A673 (cell line): ENCODE results near the gene SNED1. TPM values are rescaled to one million over a fixed set of nuclear protein-coding genes. Genes with fewer than 3 reads are reported as not detected.

Source experiments
- BruUV-seq: library from RNA; stranded (reverse); fragments of 400-500 nt; replicated peaks from 2 replicates; lab custom pipeline; 2021; lab: Mats Ljungman, UMichigan
- CTCF ChIA-PET: fragments of 300-600 bp; sonication (Branson Sonifier 250); formaldehyde crosslinking; loops from one replicate; lab custom pipeline; 2022; ENCODE audit warnings: antibody characterized with exemption; lab: Charles Lee
- POLR2A ChIA-PET: fragments of 300-600 bp; sonication (Branson Sonifier 250); formaldehyde crosslinking; loops from one replicate; lab custom pipeline; 2022; ENCODE audit warnings: antibody characterized with exemption; ENCODE audit not compliant: low non-redundant PET; lab: Charles Lee
- DNase-seq: peaks from one replicate; pipeline ENCODE4 v3.0.0-alpha.2; 2015; ENCODE audit warnings: low spot score
- H3K27ac ChIP-seq: fragments of 200-600 bp; sonication (generic); 2 replicates; pipeline ENCODE4 v1.5.1; 2016; ENCODE audit warnings: mixed run types, low read depth, mild to moderate bottlenecking, mixed read lengths, antibody characterized with exemption, low read length; ENCODE audit not compliant: poor library complexity, severe bottlenecking
- H3K27me3 ChIP-seq: fragments of 200-600 bp; sonication (generic); replicated peaks from 2 replicates; pipeline ENCODE4 v1.6.1; 2017; ENCODE audit warnings: mixed run types, low read depth, mild to moderate bottlenecking, mixed read lengths, antibody characterized with exemption, low read length; ENCODE audit not compliant: insufficient read depth, poor library complexity
- H3K36me3 ChIP-seq: fragments of 200-600 bp; sonication (generic); 2 replicates; pipeline ENCODE4 v1.6.1; 2016; ENCODE audit warnings: mixed run types, mild to moderate bottlenecking, mixed read lengths, antibody characterized with exemption, low read length; ENCODE audit not compliant: insufficient read depth, poor library complexity, severe bottlenecking
- H3K4me1 ChIP-seq: fragments of 200-600 bp; sonication (generic); 2 replicates; pipeline ENCODE4 v1.6.1; 2017; ENCODE audit warnings: mixed run types, mild to moderate bottlenecking, mixed read lengths, antibody characterized with exemption, low read length; ENCODE audit not compliant: insufficient read depth, poor library complexity, severe bottlenecking
- H3K4me3 ChIP-seq: fragments of 200-600 bp; sonication (generic); 2 replicates; pipeline ENCODE4 v1.5.1; 2016; ENCODE audit warnings: low read depth, mixed run types, mild to moderate bottlenecking, mixed read lengths, low read length; ENCODE audit not compliant: poor library complexity, severe bottlenecking
- H3K9me3 ChIP-seq: fragments of 200-600 bp; sonication (generic); 2 replicates; pipeline ENCODE4 v1.6.1; 2016; ENCODE audit warnings: mixed run types, low read depth, mild to moderate bottlenecking, mixed read lengths, antibody characterized with exemption, low read length; ENCODE audit not compliant: poor library complexity, severe bottlenecking
- CTCF ChIP-seq: fragments of 300-800, 200-600 bp; sonication (generic); conservative IDR thresholded peaks from 2 replicates; pipeline ENCODE4 v1.5.1; 2017; ENCODE audit warnings: low read depth, mild to moderate bottlenecking, antibody characterized with exemption, low read length, moderate library complexity, mixed read lengths
- EZH2 ChIP-seq: fragments of 200-600 bp; sonication (generic); IDR thresholded peaks from 2 replicates; pipeline ENCODE4 v1.6.1; 2017; ENCODE audit warnings: borderline replicate concordance, low read depth, mild to moderate bottlenecking, mixed read lengths, antibody characterized with exemption, low read length; ENCODE audit not compliant: poor library complexity, severe bottlenecking
- intact Hi-C: fragments of 100-400 bp; cut with micrococcal nuclease; formaldehyde crosslinking; loops from one replicate; pipeline ENCODE4 v1.10.0; 2022; ENCODE audit not compliant: unreplicated experiment
- total RNA-seq: library from RNA; stranded (reverse); gene quantifications from 2 replicates; pipeline ENCODE4 v1.2.3, GENCODE V29; 2021

The SNED1 gene
- total RNA-seq, 1 experiment from 2014 or later, result 3.0 TPM

- BruUV-seq, result no TSS peak
- H3K27ac ChIP-seq, result no peak overlapping the region
- ChIA-PET CTCF (no interaction called here), POLR2A (no interaction called here)
- intact Hi-C loops, result no loop called here
- no peaks in the 10 kb centered on the region for H3K36me3 ChIP-seq
- DNase-seq, result no peak
- H3K27me3 ChIP-seq, result peaks cover 5% of the 10 kb centered on the region
- H3K9me3 ChIP-seq, result peaks cover 2% of the 10 kb centered on the region
- no peak overlapping the region for H3K4me3 ChIP-seq
- TF ChIP-seq CTCF, result no peak
- TF ChIP-seq EZH2, result no peak
- H3K4me1 ChIP-seq, result no peaks in the 10 kb centered on the region
These were observed 41.8 kb downstream of the SNED1 start for GRCh38 chr2:241040081-241040803.

- H3K27me3 ChIP-seq, result peaks cover 5% of the 10 kb centered on the region
- no peak overlapping the region for H3K27ac ChIP-seq
- TF ChIP-seq CTCF (no peak), EZH2 (no peak)
- H3K9me3 ChIP-seq, result peaks cover 5% of the 10 kb centered on the region
- no peaks in the 10 kb centered on the region for H3K4me1 ChIP-seq
- H3K4me3 ChIP-seq, result no peak overlapping the region
- DNase-seq, result no peak
- H3K36me3 ChIP-seq, result no peaks in the 10 kb centered on the region
- BruUV-seq, result no TSS peak
- intact Hi-C loops, result no loop called here
- CTCF ChIA-PET, result no interaction called here
- POLR2A ChIA-PET, result no interaction called here
These were observed 43.3 kb downstream of the SNED1 start for GRCh38 chr2:241041589-241042158.

- Histone ChIP-seq H3K27me3 (peaks cover 5% of the 10 kb centered on the region), H3K4me3 (no peak overlapping the region), H3K36me3 (no peaks in the 10 kb centered on the region), H3K9me3 (peaks cover 5% of the 10 kb centered on the region), H3K4me1 (no peaks in the 10 kb centered on the region), H3K27ac (no peak overlapping the region)
- intact Hi-C loops, result no loop called here
- ChIA-PET POLR2A (no interaction called here), CTCF (no interaction called here)
- TF ChIP-seq EZH2 (no peak), CTCF (no peak)
- no peak for DNase-seq
- BruUV-seq, result no TSS peak
These were observed 45.2 kb downstream of the SNED1 start for GRCh38 chr2:241043581-241043980.
